CD4-positive, CD25-positive, alpha-beta regulatory T cell (primary cell): Measurements from ENCODE around the gene KCNE3. TPM values are rescaled to one million over a fixed set of nuclear protein-coding genes. Genes with fewer than 3 reads are reported as not detected.

Source experiments
- ATAC-seq, 2 donors: fragments of 150-1000 bp; cut with Tn5 transposase; one replicate each; pipeline ENCODE4 v1.10.0; 2021; ENCODE audit warnings: low read depth in 2 of 2, moderate number of reproducible peaks in 2 of 2, moderate library complexity in 1 of 2
- DNase-seq, 3 donors: peaks; one replicate each; pipeline versions ENCODE4 v3.0.0 to v3.0.0-alpha.2; 2012 to 2022; ENCODE audit warnings: mixed read lengths in 1 of 3
- H3K27ac ChIP-seq: one replicate; pipeline ENCODE4 v1.7.0; 2013; ENCODE audit warnings: mild to moderate bottlenecking, low read length; ENCODE audit not compliant: insufficient read depth, poor library complexity, severe bottlenecking
- H3K27me3 ChIP-seq: one replicate; pipeline ENCODE4 v1.7.0; 2013; ENCODE audit warnings: low read length; ENCODE audit not compliant: control insufficient read depth, insufficient read depth
- H3K36me3 ChIP-seq: one replicate; pipeline ENCODE4 v1.7.0; 2013; ENCODE audit warnings: mild to moderate bottlenecking, low read length, moderate library complexity; ENCODE audit not compliant: control insufficient read depth, insufficient read depth
- H3K4me1 ChIP-seq: 2 replicates; pipeline ENCODE4 v1.7.0; 2013; ENCODE audit warnings: mild to moderate bottlenecking, low read length; ENCODE audit not compliant: insufficient read depth, control insufficient read depth, poor library complexity, severe bottlenecking
- H3K4me3 ChIP-seq: one replicate; pipeline ENCODE4 v1.7.0; 2013; ENCODE audit warnings: low read depth, mild to moderate bottlenecking, low read length, moderate library complexity
- H3K9me3 ChIP-seq, 2 experiments: 1 replicate in 1 of 2; 2 replicates in 1 of 2; pipeline ENCODE4 v1.7.0; 2013; ENCODE audit warnings: low read length in 2 of 2, mild to moderate bottlenecking in 1 of 2, moderate library complexity in 1 of 2; ENCODE audit not compliant: control insufficient read depth in 2 of 2
- H3K27ac Mint-ChIP-seq, 3 donors: one replicate each; pipeline ENCODE4 v1.8.0; 2020 to 2022; ENCODE audit warnings: mild to moderate bottlenecking in 3 of 3, mixed read lengths in 3 of 3, moderate library complexity in 2 of 3
- H3K27me3 Mint-ChIP-seq: one replicate; pipeline ENCODE4 v1.8.0; 2022; ENCODE audit warnings: mild to moderate bottlenecking, mixed read lengths
- H3K36me3 Mint-ChIP-seq: one replicate; pipeline ENCODE4 v1.8.0; 2020; ENCODE audit warnings: mixed read lengths
- H3K4me1 Mint-ChIP-seq, 4 donors: one replicate each; pipeline ENCODE4 v1.8.0; 2020 to 2022; ENCODE audit warnings: mixed read lengths in 4 of 4, mild to moderate bottlenecking in 1 of 4
- H3K4me3 Mint-ChIP-seq, 4 donors: one replicate each; pipeline ENCODE4 v1.8.0; 2020 to 2022; ENCODE audit warnings: mild to moderate bottlenecking in 4 of 4, mixed read lengths in 4 of 4, moderate library complexity in 3 of 4
- H3K9me3 Mint-ChIP-seq, 7 donors: one replicate each; pipeline ENCODE4 v1.8.0; 2020 to 2022; ENCODE audit warnings: mixed read lengths in 7 of 7, mild to moderate bottlenecking in 3 of 7, moderate library complexity in 2 of 7
- polyA plus RNA-seq, 4 donors: library from polyadenylated mRNA; unstranded; fragments of 300-500 nt; fragmentation: Illumina TruSeq; gene quantifications; one replicate each; pipeline ENCODE4 v1.2.3, GENCODE V29; 2021
- total RNA-seq: library from RNA; stranded (reverse); gene quantifications from one replicate; pipeline ENCODE4 v1.2.3, GENCODE V29; 2022

Gene KCNE3
- total and polyA plus RNA-seq, 5 donors from 2014 or later = 0.14 TPM; not detected in 4

- no peaks in the 10 kb centered on the region for H3K36me3 ChIP-seq
- H3K27ac Mint-ChIP-seq = no peak overlapping the region
- H3K36me3 Mint-ChIP-seq = peaks cover 7% of the 10 kb centered on the region
- H3K27me3 Mint-ChIP-seq = peaks cover 36% of the 10 kb centered on the region
- no peak overlapping the region for H3K4me3 Mint-ChIP-seq
- no peaks in the 10 kb centered on the region for H3K9me3 Mint-ChIP-seq
- H3K27me3 ChIP-seq = peaks cover 12% of the 10 kb centered on the region
- H3K27ac ChIP-seq = no peak overlapping the region
- peaks cover 0 to 11% (median 4%) of the 10 kb centered on the region in 4 donors for H3K4me1 Mint-ChIP-seq
- H3K4me3 ChIP-seq = no peak overlapping the region
- DNase-seq = no peak
- no peak for ATAC-seq
- H3K4me1 ChIP-seq = no peaks in the 10 kb centered on the region
- no peaks in the 10 kb centered on the region for H3K9me3 ChIP-seq
These were observed 1.6 kb upstream of the KCNE3 start for GRCh38 chr11:74468936-74469335.

GRCh38 chr11:74468521-74468920, 1.2 kb upstream of the KCNE3 start:
- Histone ChIP-seq H3K4me3 (no peak overlapping the region), H3K27me3 (peaks cover 12% of the 10 kb centered on the region), H3K4me1 (no peaks in the 10 kb centered on the region), H3K36me3 (no peaks in the 10 kb centered on the region), H3K9me3 (no peaks in the 10 kb centered on the region), H3K27ac (no peak overlapping the region)
- H3K27ac Mint-ChIP-seq = no peak overlapping the region
- DNase-seq (no peak), ATAC-seq (no peak)
- H3K36me3 Mint-ChIP-seq = peaks cover 7% of the 10 kb centered on the region
- no peaks in the 10 kb centered on the region for H3K9me3 Mint-ChIP-seq
- H3K27me3 Mint-ChIP-seq = peaks cover 36% of the 10 kb centered on the region
- H3K4me1 Mint-ChIP-seq = peaks cover 0 to 11% (median 4%) of the 10 kb centered on the region in 4 donors
- no peak overlapping the region for H3K4me3 Mint-ChIP-seq

- Mint-ChIP-seq H3K36me3 (peaks cover 7% of the 10 kb centered on the region), H3K4me1 (peaks cover 0 to 11% (median 4%) of the 10 kb centered on the region in 4 donors), H3K9me3 (no peaks in the 10 kb centered on the region), H3K4me3 (peak overlapping the region in 1 of 4 donors; percentile 18), H3K27me3 (peaks cover 36% of the 10 kb centered on the region), H3K27ac (no peak overlapping the region)
- H3K4me3 ChIP-seq = no peak overlapping the region
- no peak overlapping the region for H3K27ac ChIP-seq
- no peaks in the 10 kb centered on the region for H3K4me1 ChIP-seq
- no peaks in the 10 kb centered on the region for H3K9me3 ChIP-seq
- H3K27me3 ChIP-seq = peaks cover 12% of the 10 kb centered on the region
- DNase-seq = no peak
- H3K36me3 ChIP-seq = no peaks in the 10 kb centered on the region
- ATAC-seq = no peak
These were observed 709 bp upstream of the KCNE3 start for GRCh38 chr11:74468058-74468457.

- H3K4me3 ChIP-seq = no peak overlapping the region
- H3K4me1 ChIP-seq = no peaks in the 10 kb centered on the region
- peaks cover 12% of the 10 kb centered on the region for H3K27me3 ChIP-seq
- Mint-ChIP-seq H3K9me3 (no peaks in the 10 kb centered on the region), H3K4me1 (peaks cover 0 to 11% (median under 1%) of the 10 kb centered on the region in 4 donors), H3K36me3 (peaks cover 7% of the 10 kb centered on the region), H3K27ac (no peak overlapping the region), H3K27me3 (peaks cover 36% of the 10 kb centered on the region), H3K4me3 (no peak overlapping the region)
- H3K9me3 ChIP-seq = no peaks in the 10 kb centered on the region
- no peaks in the 10 kb centered on the region for H3K36me3 ChIP-seq
- ATAC-seq = no peak
- no peak overlapping the region for H3K27ac ChIP-seq
- no peak for DNase-seq
These were observed 2.0 kb downstream of the KCNE3 start for GRCh38 chr11:74465291-74465708.

GRCh38 chr11:74464746-74465145, 2.6 kb downstream of the KCNE3 start:
- Histone ChIP-seq H3K36me3 (no peaks in the 10 kb centered on the region), H3K4me3 (no peak overlapping the region), H3K27ac (no peak overlapping the region), H3K4me1 (no peaks in the 10 kb centered on the region), H3K9me3 (no peaks in the 10 kb centered on the region), H3K27me3 (peaks cover 12% of the 10 kb centered on the region)
- no peak overlapping the region for H3K27ac Mint-ChIP-seq
- peaks cover 36% of the 10 kb centered on the region for H3K27me3 Mint-ChIP-seq
- H3K36me3 Mint-ChIP-seq = peaks cover 7% of the 10 kb centered on the region
- no peak for ATAC-seq
- no peak overlapping the region for H3K4me3 Mint-ChIP-seq
- peaks cover 0 to 11% (median under 1%) of the 10 kb centered on the region in 4 donors for H3K4me1 Mint-ChIP-seq
- no peaks in the 10 kb centered on the region for H3K9me3 Mint-ChIP-seq
- DNase-seq = no peak

- DNase-seq (no peak), ATAC-seq (no peak)
- Histone ChIP-seq H3K4me3 (no peak overlapping the region), H3K9me3 (no peaks in the 10 kb centered on the region), H3K27me3 (peaks cover 7% of the 10 kb centered on the region), H3K27ac (no peak overlapping the region), H3K36me3 (no peaks in the 10 kb centered on the region), H3K4me1 (no peaks in the 10 kb centered on the region)
- Mint-ChIP-seq H3K27ac (no peak overlapping the region), H3K4me1 (peaks cover 0 to 7% (median under 1%) of the 10 kb centered on the region in 4 donors), H3K4me3 (no peak overlapping the region), H3K36me3 (peaks cover 6% of the 10 kb centered on the region), H3K27me3 (peaks cover 29% of the 10 kb centered on the region), H3K9me3 (no peaks in the 10 kb centered on the region)
These were observed 4.1 kb downstream of the KCNE3 start for GRCh38 chr11:74463216-74463615.

- no peak overlapping the region for H3K4me3 ChIP-seq
- no peaks in the 10 kb centered on the region for H3K36me3 ChIP-seq
- H3K4me1 Mint-ChIP-seq = peaks cover 0 to 2% (median under 1%) of the 10 kb centered on the region in 4 donors
- H3K27me3 Mint-ChIP-seq = peaks cover 23% of the 10 kb centered on the region
- peaks cover 7% of the 10 kb centered on the region for H3K27me3 ChIP-seq
- no peaks in the 10 kb centered on the region for H3K36me3 Mint-ChIP-seq
- ATAC-seq = no peak
- no peak overlapping the region for H3K27ac Mint-ChIP-seq
- DNase-seq = no peak
- H3K4me1 ChIP-seq = no peaks in the 10 kb centered on the region
- no peak overlapping the region for H3K4me3 Mint-ChIP-seq
- H3K9me3 ChIP-seq = no peaks in the 10 kb centered on the region
- H3K27ac ChIP-seq = no peak overlapping the region
- H3K9me3 Mint-ChIP-seq = no peaks in the 10 kb centered on the region
These were observed 4.7 kb downstream of the KCNE3 start for GRCh38 chr11:74462631-74463030.

- H3K9me3 Mint-ChIP-seq = no peaks in the 10 kb centered on the region
- H3K4me3 Mint-ChIP-seq = no peak overlapping the region
- H3K27me3 Mint-ChIP-seq = peaks cover 22% of the 10 kb centered on the region
- H3K4me1 Mint-ChIP-seq = peaks cover 0 to 2% (median 0%) of the 10 kb centered on the region in 4 donors
- Histone ChIP-seq H3K4me3 (no peak overlapping the region), H3K4me1 (no peaks in the 10 kb centered on the region), H3K27ac (no peak overlapping the region), H3K9me3 (no peaks in the 10 kb centered on the region), H3K27me3 (peaks cover 7% of the 10 kb centered on the region), H3K36me3 (no peaks in the 10 kb centered on the region)
- no peaks in the 10 kb centered on the region for H3K36me3 Mint-ChIP-seq
- DNase-seq = no peak
- ATAC-seq = no peak
- H3K27ac Mint-ChIP-seq = peak overlapping the region in 1 of 3 donors; percentile 39
These were observed 5.3 kb downstream of the KCNE3 start for GRCh38 chr11:74462009-74462408.
